ENCODE data around the gene NAALADL2.
"Not testable (repeated sequence)": the region's sequence is repeated elsewhere in the genome, so short reads cannot be mapped to it uniquely, and the experiment has no call there.

NAALADL2 gene

GRCh38 chr3:175149675-175150074, 290.5 kb downstream of the NAALADL2 start:
- Mint-ChIP-seq H3K4me3 (no peak overlapping the region), H3K4me1 (ENCODE audit: low read depth) (no peaks in the 10 kb centered on the region), H3K36me3 (no peaks in the 10 kb centered on the region), H3K27ac (no peak overlapping the region), H3K9me3 (ENCODE audit: low read depth) (peaks cover 7% of the 10 kb centered on the region), H3K27me3 (no peaks in the 10 kb centered on the region)

- no peaks in the 10 kb centered on the region for H3K27me3 Mint-ChIP-seq
- no peaks in the 10 kb centered on the region for H3K4me1 Mint-ChIP-seq (ENCODE audit: low read depth)
- H3K9me3 Mint-ChIP-seq (ENCODE audit: low read depth): peaks cover 4% of the 10 kb centered on the region
- no peak overlapping the region for H3K27ac Mint-ChIP-seq
- H3K36me3 Mint-ChIP-seq: no peaks in the 10 kb centered on the region
- H3K4me3 Mint-ChIP-seq: no peak overlapping the region
Observed at GRCh38 chr3:175150812-175151401, 291.8 kb downstream of the NAALADL2 start.

- Mint-ChIP-seq H3K4me1 (ENCODE audit: low read depth) (no peaks in the 10 kb centered on the region), H3K9me3 (ENCODE audit: low read depth) (no peaks in the 10 kb centered on the region), H3K4me3 (no peak overlapping the region), H3K27ac (no peak overlapping the region), H3K27me3 (no peaks in the 10 kb centered on the region), H3K36me3 (no peaks in the 10 kb centered on the region)
Observed at GRCh38 chr3:175153595-175153994, 294.5 kb downstream of the NAALADL2 start.

- no peak overlapping the region for H3K27ac Mint-ChIP-seq
- H3K27me3 Mint-ChIP-seq: no peaks in the 10 kb centered on the region
- H3K4me1 Mint-ChIP-seq (ENCODE audit: low read depth): no peaks in the 10 kb centered on the region
- H3K9me3 Mint-ChIP-seq (ENCODE audit: low read depth): no peaks in the 10 kb centered on the region
- no peaks in the 10 kb centered on the region for H3K36me3 Mint-ChIP-seq
- H3K4me3 Mint-ChIP-seq: no peak overlapping the region
Observed at GRCh38 chr3:175155172-175155571, 296.0 kb downstream of the NAALADL2 start.

- H3K27ac Mint-ChIP-seq: no peak overlapping the region
- H3K4me1 Mint-ChIP-seq (ENCODE audit: low read depth): no peaks in the 10 kb centered on the region
- no peak overlapping the region for H3K4me3 Mint-ChIP-seq
- no peaks in the 10 kb centered on the region for H3K36me3 Mint-ChIP-seq
- no peaks in the 10 kb centered on the region for H3K27me3 Mint-ChIP-seq
- no peaks in the 10 kb centered on the region for H3K9me3 Mint-ChIP-seq (ENCODE audit: low read depth)
Observed at GRCh38 chr3:175159202-175159601, 300.1 kb downstream of the NAALADL2 start.

GRCh38 chr3:175161291-175161690, 302.2 kb downstream of the NAALADL2 start:
- Mint-ChIP-seq H3K4me3 (no peak overlapping the region), H3K27ac (no peak overlapping the region), H3K9me3 (ENCODE audit: low read depth) (no peaks in the 10 kb centered on the region), H3K4me1 (ENCODE audit: low read depth) (no peaks in the 10 kb centered on the region), H3K27me3 (no peaks in the 10 kb centered on the region), H3K36me3 (no peaks in the 10 kb centered on the region)

GRCh38 chr3:175163686-175164085, 304.6 kb downstream of the NAALADL2 start:
- Mint-ChIP-seq H3K4me3 (no peak overlapping the region), H3K4me1 (ENCODE audit: low read depth) (no peaks in the 10 kb centered on the region), H3K36me3 (no peaks in the 10 kb centered on the region), H3K27me3 (no peaks in the 10 kb centered on the region), H3K27ac (no peak overlapping the region), H3K9me3 (ENCODE audit: low read depth) (no peaks in the 10 kb centered on the region)

- not testable (repeated sequence) for H3K4me3 Mint-ChIP-seq; H3K4me1 Mint-ChIP-seq (ENCODE audit: low read depth); H3K27me3 Mint-ChIP-seq; H3K27ac Mint-ChIP-seq; H3K36me3 Mint-ChIP-seq; H3K9me3 Mint-ChIP-seq (ENCODE audit: low read depth)
Observed at GRCh38 chr3:175173117-175173516, 314.0 kb downstream of the NAALADL2 start.

GRCh38 chr3:175176556-175176955, 317.4 kb downstream of the NAALADL2 start:
- Mint-ChIP-seq H3K4me3 (no peak overlapping the region), H3K4me1 (ENCODE audit: low read depth) (no peaks in the 10 kb centered on the region), H3K9me3 (ENCODE audit: low read depth) (no peaks in the 10 kb centered on the region), H3K27ac (no peak overlapping the region), H3K36me3 (no peaks in the 10 kb centered on the region), H3K27me3 (no peaks in the 10 kb centered on the region)

- no peak overlapping the region for H3K27ac Mint-ChIP-seq
- H3K4me1 Mint-ChIP-seq (ENCODE audit: low read depth): no peaks in the 10 kb centered on the region
- H3K36me3 Mint-ChIP-seq: no peaks in the 10 kb centered on the region
- no peaks in the 10 kb centered on the region for H3K9me3 Mint-ChIP-seq (ENCODE audit: low read depth)
- H3K4me3 Mint-ChIP-seq: no peak overlapping the region
- no peaks in the 10 kb centered on the region for H3K27me3 Mint-ChIP-seq
Observed at GRCh38 chr3:175179055-175179454, 319.9 kb downstream of the NAALADL2 start.

GRCh38 chr3:175184392-175184791, 325.3 kb downstream of the NAALADL2 start:
- Mint-ChIP-seq H3K9me3 (ENCODE audit: low read depth) (peaks cover 4% of the 10 kb centered on the region), H3K4me3 (no peak overlapping the region), H3K4me1 (ENCODE audit: low read depth) (no peaks in the 10 kb centered on the region), H3K36me3 (no peaks in the 10 kb centered on the region), H3K27ac (no peak overlapping the region), H3K27me3 (no peaks in the 10 kb centered on the region)

- H3K27ac Mint-ChIP-seq: no peak overlapping the region
- H3K4me3 Mint-ChIP-seq: no peak overlapping the region
- H3K36me3 Mint-ChIP-seq: no peaks in the 10 kb centered on the region
- peaks cover 4% of the 10 kb centered on the region for H3K9me3 Mint-ChIP-seq (ENCODE audit: low read depth)
- no peaks in the 10 kb centered on the region for H3K27me3 Mint-ChIP-seq
- no peaks in the 10 kb centered on the region for H3K4me1 Mint-ChIP-seq (ENCODE audit: low read depth)
Observed at GRCh38 chr3:175185903-175186302, 326.8 kb downstream of the NAALADL2 start.

- Mint-ChIP-seq H3K36me3 (no peaks in the 10 kb centered on the region), H3K4me3 (no peak overlapping the region), H3K9me3 (ENCODE audit: low read depth) (peaks cover 4% of the 10 kb centered on the region), H3K27ac (no peak overlapping the region), H3K27me3 (no peaks in the 10 kb centered on the region), H3K4me1 (ENCODE audit: low read depth) (no peaks in the 10 kb centered on the region)
Observed at GRCh38 chr3:175186511-175186910, 327.4 kb downstream of the NAALADL2 start.

GRCh38 chr3:175187586-175187985, 328.5 kb downstream of the NAALADL2 start:
- H3K36me3 Mint-ChIP-seq: no peaks in the 10 kb centered on the region
- peaks cover 4% of the 10 kb centered on the region for H3K9me3 Mint-ChIP-seq (ENCODE audit: low read depth)
- H3K27me3 Mint-ChIP-seq: no peaks in the 10 kb centered on the region
- H3K4me3 Mint-ChIP-seq: no peak overlapping the region
- H3K27ac Mint-ChIP-seq: no peak overlapping the region
- no peaks in the 10 kb centered on the region for H3K4me1 Mint-ChIP-seq (ENCODE audit: low read depth)

GRCh38 chr3:175192536-175192935, 333.4 kb downstream of the NAALADL2 start:
- H3K9me3 Mint-ChIP-seq (ENCODE audit: low read depth): peaks cover 9% of the 10 kb centered on the region
- H3K4me1 Mint-ChIP-seq (ENCODE audit: low read depth): no peaks in the 10 kb centered on the region

GRCh38 chr3:175193815-175194518, 334.8 kb downstream of the NAALADL2 start:
- peaks cover 4% of the 10 kb centered on the region for H3K9me3 Mint-ChIP-seq (ENCODE audit: low read depth)
- no peaks in the 10 kb centered on the region for H3K27me3 Mint-ChIP-seq
- H3K27ac Mint-ChIP-seq: no peak overlapping the region
- no peaks in the 10 kb centered on the region for H3K36me3 Mint-ChIP-seq
- no peak overlapping the region for H3K4me3 Mint-ChIP-seq
- H3K4me1 Mint-ChIP-seq (ENCODE audit: low read depth): no peaks in the 10 kb centered on the region

More at GRCh38 chr3:175192536-175192935, 333.4 kb downstream of the NAALADL2 start:
- Mint-ChIP-seq H3K27me3 (no peaks in the 10 kb centered on the region), H3K4me3 (no peak overlapping the region), H3K27ac (no peak overlapping the region), H3K36me3 (no peaks in the 10 kb centered on the region)
